CD4-positive, alpha-beta T cell treated with Interleukin-6 at 100 ng/mL for 8 hours (primary cell): ENCODE results near the gene HOXD8.

ENCODE experiments used
- DNase-seq: peaks from one replicate; pipeline ENCODE4 v3.0.0-alpha.2; 2020; ENCODE audit warnings: mixed read lengths, low spot score

The HOXD8 gene

DNA sequence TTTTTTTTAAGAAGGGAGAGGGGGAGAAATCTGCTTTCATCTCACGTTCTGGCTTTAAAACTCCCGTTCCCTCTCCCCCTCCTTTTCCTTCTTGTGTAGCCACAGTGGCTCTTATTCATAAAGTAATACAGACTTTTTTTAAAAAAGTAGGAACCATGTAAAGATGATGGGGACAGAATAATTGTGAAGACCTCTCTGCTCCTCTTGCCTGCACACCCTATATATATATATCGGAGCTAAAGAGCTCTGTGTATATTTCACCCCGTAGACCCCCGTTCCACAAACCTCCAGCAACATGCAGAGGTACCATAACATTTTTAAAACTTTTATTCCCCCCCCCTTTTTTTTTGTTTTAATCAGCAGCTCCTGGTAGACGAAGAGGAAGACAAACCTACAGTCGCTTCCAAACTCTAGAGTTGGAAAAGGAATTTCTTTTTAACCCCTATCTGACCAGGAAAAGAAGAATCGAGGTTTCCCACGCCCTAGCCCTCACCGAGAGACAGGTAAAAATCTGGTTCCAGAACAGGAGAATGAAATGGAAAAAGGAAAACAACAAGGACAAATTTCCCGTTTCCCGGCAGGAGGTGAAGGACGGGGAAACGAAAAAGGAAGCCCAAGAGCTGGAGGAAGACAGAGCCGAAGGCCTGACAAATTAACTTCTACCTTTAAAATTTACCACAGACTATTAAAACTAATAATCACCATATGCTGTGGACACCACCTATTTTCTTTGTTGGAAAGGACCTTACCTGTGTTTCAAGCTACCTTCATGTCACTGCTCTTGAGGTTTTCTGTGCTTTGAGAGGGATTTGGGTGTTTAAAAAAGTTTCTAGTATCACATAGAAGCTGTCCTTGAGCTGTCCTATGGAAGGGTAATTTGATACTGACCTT is 1.7 kb downstream of the HOXD8 start:
- DNase-seq: no peak

DNA sequence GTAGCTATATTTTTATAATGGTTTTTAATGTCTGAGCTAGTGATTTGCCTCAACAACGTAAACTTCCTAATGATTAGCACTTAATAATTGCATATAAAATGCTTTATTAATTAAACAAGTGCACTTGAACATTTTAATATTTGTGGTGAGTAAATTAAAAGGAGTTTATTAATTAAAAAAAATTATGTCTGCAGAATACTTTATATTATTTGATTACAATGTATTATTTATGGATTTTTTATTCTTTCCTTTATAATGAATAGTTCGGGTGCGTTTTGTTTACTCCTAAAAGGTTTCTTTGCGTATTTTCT is 2.3 kb downstream of the HOXD8 start:
- DNase-seq: no peak

DNA sequence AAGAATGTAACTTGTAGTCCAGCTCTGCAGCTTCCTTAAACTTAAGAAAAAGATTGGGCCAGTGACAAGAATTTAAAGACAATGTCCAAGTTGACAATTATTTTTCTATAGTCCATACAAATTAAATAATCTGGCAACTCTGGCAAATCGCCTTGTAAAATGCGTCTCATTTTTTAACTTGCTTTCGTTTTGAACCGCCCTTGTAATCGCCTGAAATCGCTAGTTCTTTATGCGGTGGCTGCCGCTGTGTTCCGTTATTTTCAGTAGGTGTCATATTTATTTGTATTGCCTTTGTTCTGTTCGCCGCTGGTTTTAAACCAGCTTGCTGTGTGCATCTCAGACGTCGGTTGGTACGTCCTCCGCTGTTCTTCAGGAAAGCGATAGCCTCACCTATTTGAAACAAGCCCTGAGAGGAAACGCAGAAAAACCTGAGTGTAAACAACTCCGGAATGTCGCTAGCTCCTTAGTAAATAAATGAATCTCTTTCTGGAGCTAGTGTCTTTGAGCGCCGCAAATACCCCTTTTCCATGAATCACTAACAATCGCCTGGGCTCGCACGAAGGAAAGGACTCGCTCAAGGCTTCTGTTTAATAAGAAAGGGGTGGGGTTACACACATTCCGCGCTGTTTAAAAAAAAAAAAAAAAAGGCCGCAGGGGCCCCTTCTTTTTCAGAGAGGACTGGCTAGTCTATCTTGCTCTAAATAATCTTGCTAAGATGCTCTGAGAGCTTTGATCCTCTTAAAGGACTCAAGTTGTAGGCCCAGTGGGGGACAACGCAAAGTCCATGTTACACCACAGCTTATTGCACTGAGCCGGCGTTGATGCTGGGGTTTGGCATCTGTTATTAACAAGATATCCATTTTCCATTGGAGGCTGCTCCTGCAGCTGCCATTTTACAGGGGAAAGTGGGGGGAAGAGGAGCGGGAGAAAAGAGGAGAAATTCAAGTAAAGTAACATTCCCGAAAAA is 3.0 kb downstream of the HOXD8 start:
- DNase-seq: no peak

DNA sequence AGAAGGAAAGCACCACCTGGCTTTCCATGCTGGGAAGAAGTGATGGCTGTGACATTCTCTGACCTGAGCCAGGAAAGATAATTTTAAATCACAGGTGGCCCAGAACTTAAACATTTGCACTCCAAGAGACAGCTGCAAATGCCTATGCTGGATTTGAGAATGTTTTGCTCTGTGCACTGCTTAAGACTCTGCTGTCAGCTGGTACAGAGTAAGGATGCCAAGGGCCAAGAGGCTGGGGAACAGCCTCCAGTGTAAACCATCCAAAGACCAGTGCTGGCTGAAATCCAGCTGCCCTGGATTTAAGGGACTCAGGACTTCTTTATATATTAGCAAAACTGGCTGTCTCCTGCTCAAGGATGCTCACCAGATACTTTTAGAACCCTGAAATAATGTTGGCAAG is 3.9 kb downstream of the HOXD8 start:
- DNase-seq: no peak

DNA sequence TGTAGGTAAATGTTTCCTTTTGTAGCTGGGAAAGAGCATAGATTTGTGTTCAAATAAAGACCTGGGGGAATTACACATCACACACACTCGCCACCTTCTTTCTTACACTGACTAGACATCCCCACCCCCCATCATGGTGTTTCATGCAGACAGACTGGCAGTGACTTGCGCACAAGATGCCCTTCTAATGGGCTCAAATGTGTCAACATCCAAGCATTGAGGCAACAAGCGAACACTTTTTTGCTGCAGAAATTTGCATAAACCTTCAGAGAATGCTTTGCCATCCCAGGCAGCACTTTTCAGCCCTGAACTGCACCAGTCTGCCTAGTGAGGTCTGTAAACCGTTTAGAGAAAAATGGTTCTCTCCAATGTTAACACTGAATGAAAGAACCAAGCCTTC is 4.5 kb downstream of the HOXD8 start:
- no peak for DNase-seq

DNA sequence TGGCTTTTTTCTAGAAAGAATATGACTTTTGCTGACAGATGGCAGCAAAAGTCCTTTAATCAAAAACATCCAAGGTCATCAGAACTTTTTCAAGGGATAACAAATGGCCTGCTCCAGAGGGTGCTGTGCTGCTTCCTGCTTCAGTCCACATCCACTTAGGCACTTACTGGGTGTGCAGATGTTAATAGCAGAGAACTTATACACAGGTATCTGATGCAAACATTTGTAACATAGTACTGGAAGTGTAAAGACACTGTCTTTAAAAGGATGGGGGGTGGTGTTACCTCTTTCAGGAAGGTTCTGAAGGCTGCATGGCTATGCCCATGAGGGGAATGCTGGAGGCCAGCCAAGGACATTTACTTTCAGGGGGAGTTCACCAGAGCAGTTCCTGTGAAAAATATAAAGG is 5.5 kb downstream of the HOXD8 start:
- DNase-seq: no peak

DNA sequence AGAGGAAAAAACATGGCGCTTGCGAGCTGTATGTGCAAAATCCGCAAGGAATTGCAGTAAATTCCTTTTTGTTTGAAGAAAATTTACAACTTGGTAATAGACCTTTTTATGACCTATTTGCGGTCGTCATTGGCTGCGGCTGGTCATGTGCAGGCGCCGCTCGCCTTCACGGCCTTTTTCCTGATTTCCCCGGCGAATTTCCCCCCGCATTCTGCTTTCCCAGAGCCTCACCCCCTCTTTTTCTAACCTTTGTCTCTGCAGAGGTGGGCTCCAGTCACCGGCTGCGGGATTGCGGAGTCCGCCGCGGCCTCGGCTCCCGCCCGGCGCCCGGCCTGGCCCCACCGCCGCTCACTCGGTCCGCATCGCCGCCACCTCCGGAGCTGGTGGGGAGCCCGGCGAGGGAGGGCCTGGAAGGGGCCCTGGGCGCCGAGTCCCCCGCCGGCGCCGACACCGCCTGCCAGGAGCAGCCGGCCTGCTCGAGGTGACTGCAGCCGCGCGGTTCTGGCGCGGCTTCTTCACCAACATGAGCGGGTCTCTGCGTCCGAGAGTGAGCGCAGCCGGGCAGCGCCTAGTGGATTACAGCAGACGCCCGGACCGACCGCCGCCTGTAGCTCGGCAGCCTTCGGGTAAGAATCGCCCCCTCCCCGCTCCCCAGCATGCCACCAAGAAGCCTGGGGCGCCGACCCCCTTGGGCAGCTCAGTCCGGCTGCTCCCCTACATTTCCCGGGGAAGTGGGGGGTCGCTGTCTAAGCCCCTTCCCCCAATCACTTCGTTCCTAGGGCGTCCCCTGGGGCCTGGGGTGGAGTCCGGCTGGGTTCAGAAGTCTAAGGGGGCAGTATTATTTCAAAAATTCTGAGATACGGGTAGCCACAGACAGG is 7.1 kb downstream of the HOXD8 start:
- DNase-seq: no peak

DNA sequence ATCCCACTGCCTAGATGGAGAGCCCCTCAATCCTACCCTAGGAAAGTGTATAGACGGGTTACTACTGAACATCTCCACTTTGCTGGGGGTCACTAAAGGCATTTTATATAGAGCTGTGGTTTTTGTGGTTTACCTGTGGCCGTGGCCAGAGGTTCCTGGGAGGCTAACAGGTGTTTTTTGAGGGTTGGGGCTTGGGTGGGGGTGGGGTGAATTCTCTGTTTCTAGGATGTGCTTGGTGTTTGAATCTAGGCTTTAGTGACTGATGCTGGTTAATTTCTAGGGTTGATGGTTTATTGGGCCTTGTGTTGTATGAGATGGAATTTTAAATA is 7.7 kb downstream of the HOXD8 start:
- no peak for DNase-seq

DNA sequence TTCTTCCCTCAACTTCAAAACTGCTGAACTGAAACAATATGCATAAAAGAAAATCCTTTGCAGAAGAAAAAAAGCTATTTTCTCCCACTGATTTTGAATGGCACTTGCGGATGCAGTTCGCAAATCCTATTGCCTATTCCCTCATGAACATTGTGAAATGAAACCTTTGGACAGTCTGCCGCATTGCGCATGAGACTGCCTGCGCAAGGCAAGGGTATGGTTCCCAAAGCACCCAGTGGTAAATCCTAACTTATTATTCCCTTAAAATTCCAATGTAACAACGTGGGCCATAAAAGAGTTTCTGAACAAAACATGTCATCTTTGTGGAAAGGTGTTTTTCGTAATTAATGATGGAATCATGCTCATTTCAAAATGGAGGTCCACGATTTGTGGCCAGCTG is 8.4 kb downstream of the HOXD8 start:
- no peak for DNase-seq

DNA sequence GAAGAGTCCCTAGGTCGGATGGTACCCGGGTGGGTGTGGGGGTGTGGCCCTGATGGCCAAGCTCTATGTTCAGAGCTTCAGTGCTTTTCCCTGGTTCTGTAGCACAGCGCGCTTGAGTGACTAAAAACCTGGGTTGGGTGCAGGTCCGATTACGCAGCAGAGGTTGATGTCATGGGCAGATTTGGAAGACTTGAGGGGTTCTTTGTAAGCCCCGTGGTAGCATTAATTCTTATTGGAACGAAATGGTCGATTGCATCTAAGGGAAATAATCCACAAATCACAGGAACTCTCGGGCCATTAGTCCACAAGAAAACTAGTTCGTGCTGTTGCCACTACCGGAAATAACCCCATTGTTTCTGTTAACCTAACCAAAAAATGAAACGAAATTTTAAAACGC is 9.0 kb downstream of the HOXD8 start:
- no peak for DNase-seq

DNA sequence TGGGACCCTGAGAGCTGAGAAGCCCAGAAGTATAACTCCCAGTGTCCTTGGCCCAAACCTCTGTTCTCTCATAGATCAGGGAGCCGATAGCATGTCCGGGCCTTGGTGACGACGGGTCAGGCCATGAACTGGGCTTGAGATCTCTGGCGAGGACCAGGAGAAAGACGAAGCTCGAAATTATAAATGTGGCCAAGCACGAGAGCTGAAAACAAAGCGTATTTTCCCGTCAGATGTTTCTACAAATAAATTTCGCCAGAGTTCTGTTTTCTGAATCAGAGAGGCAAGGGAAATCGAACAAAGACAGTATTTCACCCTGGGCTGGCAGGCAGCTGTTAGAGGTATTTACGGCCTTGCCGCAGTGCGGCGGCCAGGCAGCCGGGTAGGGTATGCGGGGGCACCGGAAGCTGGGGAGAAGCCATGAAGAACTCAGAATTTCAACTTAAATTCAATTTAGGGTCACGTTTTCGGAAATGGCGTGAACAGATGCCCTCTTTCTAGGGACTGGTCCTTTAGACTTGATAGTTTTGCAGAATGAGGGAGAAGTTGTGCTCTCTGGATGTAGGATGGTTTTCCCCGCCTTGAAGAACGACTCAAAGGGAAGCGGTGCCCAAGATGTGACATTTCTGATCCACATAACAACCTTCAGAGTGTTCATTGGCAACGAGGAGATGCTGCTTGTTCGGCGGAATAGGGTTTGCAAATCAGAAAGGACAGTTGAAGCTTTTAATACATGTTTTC is 9.6 kb downstream of the HOXD8 start:
- no peak for DNase-seq

DNA sequence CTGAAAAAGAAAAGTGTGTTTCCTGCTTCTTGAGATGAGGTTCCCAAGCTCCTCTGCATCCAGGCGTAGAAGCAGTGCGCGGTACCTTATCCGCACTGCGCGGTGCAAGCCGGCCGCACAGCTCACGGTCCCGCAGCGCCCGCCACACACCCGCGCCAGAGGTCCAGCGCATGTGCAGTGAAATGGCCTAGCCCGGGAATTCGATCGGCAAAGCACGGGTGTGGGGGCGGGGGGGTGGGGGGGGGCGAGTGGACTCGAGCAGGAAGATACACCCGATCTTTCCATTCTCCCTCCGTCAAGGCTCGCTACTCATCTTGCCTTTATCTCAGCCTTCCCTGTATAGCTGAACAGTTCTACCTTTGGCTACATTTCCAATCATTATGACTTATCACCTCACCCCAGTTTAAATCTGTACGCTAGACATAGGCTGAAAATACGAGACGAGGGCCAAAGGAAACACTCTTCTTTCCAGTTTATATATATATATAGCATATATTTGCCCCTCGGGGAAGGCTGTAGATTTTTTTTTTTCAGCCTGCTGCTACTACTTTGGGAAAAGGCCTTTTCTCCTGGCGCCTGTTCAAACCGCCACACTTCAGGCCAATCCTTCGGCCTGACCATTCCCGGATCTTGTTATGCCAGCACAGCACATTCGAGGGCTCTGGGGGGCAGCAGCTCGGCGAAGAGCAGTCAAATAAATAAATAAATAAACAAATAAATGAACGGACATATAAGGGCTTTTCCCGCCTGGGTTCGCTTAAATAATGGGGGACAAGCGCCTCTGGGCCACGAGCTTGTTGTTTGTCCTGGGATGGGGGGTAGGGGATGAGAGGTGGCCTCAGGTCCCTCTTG is 10.4 kb downstream of the HOXD8 start:
- DNase-seq: no peak

DNA sequence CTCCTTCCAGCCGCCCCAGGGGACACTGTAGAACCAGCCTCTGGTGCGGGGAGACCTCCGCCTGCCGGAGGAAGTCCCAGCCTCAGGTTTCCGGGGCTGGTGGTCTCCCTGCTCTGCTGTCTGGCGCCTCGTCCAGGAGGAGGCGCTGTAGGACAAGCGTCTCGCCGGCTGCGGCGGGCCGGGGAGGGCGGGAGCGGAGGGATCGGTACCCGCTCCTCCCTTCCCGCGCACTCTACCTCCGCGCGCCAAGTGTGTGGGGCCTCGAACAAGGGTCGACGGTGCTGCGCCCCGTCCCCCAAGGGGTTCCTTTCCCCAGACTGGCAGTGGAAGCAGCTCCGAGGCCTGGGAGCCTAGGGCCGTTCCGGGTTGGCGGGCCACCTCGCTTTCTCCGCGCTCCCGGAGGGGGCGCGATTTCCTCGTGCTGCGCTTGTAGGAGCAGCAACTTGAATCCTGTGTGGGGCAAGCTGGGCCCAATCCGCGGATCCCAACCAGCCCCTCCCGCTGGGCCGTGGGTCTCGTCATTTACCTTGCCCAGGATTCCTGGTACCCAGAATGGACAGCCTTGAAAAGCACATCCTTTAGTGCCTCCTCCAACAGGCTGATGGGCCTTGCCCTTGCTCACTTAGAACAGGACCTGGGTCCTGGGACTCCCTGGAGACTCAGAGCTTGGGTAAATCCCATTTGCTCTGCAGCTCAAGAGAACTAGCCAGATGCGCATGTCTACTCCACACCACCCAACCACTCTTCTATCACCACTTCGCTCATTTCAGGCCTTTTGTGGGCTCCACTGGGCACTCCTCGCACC is 11.2 kb downstream of the HOXD8 start:
- peak; percentile 21 for DNase-seq

DNA sequence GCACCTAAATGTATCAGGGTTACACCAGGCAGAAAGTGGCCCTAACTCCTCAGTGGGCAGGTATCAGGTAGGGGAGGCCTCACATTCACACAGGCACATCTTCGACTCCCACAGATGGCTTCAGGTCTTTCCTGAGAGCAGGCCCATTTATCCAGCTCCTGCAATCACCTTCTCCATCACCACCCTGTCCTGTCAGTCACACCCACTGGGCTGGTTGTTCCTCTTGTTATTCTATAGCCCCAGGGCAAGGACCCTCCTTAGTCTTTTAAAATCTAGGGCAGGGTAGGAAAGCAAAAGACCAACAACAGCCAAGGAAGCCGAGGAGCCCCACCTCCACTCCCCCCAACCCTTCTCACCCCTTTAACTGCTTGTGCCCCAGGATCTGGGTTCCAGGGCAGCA is 12.8 kb downstream of the HOXD8 start:
- no peak for DNase-seq

DNA sequence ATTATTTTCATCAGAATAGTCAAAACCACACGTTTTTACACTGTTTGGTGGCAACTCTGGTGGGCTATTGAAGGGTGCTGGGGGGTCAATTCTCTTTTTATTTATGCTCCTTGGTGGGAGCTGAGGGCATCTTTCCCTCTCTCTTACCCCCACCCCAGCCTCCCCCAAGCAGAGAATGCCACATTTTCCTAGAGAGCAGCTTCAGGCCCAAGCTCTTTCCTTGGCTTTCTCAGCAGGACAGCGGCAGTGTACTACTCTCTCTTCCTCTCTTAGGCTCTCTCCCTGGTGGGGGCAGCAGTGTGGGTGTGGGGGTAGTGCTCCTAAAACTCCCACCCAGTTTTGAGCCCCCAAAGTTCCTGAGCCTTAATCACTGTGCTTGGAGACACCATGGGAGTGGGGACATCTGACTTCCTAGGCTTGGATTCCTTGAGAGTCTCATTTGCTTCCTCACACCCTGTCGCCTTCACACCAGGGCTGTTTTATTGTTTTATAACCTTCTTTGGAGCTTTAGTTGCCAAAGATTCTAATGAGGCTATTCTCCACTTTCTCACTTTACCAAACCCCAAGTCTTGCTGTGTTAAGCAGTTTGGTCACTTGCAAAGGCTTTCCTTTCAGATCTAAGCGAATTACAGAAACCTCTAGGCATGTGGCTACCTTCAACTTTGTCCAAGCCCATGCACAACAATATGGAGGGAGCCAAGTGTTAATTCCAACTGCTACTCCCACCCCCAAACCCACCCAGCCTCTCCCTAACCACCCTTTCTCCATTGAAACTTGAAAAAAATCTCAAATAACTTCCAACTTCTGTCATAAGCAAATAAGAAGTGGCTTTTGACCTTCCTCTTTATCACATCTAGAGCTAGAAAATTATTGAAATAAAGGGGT is 15.8 kb downstream of the HOXD8 start:
- no peak for DNase-seq

DNA sequence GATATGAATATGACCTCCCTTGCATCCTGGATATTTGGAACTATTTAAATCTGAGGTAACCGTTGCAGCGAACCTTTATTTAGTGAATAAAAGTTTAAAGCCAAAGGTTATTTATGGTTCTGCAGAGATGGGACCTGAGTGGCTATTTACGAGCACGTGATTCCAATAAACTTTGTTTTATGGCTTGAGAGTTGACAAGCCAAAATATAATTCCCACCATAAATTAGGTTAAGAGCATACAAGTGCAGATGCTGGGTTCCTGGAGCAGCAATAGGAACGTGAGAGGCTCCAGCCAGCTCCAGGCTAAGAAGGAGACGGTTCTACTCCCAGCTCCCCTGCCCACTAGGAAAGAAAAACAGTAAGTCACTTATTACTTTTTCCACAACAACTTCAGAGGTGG is 16.6 kb downstream of the HOXD8 start:
- DNase-seq: no peak

DNA sequence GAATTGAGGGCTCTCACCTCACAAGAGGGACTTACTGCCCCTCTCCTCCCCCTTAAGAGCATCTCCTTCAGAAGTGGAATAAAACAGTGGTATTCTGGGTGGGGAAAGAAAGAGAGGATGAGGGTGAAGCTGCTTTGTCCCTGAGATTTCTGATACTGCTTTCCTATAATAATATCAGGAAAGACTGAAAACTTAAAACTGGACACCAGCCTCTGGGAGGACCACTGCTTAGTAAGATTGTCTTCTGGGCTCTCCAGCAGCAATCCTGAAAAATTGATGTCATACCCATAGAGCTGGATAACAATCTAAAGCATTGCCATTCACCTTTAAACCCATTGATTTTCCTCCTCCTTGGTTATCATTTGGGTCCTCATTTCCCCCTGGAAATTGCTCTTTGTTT is 17.1 kb downstream of the HOXD8 start:
- DNase-seq: no peak

DNA sequence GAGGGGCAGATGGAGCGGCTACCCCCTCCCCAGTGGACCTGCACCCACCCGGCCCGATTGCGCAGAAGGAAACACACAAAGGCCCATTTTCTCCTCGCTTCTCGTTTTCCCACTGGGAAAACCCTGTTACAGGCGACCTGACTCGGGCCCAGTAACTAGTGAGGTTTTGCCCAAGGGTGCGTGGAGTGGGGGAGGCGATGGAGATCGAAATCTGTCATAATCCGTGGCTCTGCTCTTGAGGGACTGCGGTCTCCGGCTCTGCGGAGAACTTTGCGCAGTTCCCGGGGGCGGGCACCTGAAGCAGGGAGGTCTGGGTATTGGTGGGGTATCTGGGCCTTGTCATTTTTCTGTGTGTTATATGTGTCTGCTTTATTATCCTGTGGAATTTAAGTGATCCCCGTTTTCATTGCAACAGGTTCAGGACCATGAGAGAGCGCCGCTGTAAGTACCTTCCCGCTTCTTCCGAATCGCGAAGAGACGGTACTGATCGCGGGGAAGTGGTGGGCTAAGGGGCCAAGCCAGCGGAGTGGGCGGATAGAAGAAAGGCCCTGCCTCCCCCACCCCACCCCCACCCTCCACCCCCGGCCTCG is 17.8 kb downstream of the HOXD8 start:
- no peak for DNase-seq
